Measurements from ENCODE around the gene CPPED1. TPM values are rescaled to one million over a fixed set of nuclear protein-coding genes. Genes with fewer than 3 reads are reported as not detected.

Gene CPPED1
- total and polyA plus RNA-seq, 4 donors, result 10.4 to 29.1 (median 23.0) TPM

- TF ChIP-seq TAF1 (conservative IDR thresholded peaks at IDR 0.05), result no peak
- no peak for TF ChIP-seq HNF4G (IDR thresholded peaks at IDR 0.05)
- no peak for TF ChIP-seq MAX (IDR thresholded peaks at IDR 0.05)
- no peak for TF ChIP-seq YY1 (IDR thresholded peaks at IDR 0.05)
Observed at GRCh38 chr16:12626411-12626810, 177.3 kb downstream of the CPPED1 start (continued).

- H3K36me3 ChIP-seq (ENCODE audit: control insufficient read depth in 4 of 4, insufficient read depth in 3 of 4, low read depth in 1 of 4, low read length in 3 of 4), result no peaks in the 10 kb centered on the region
- WGBS, result 91% methylated on average over 10 of the region's 10 CpGs
- no peak overlapping the region for H3K27ac ChIP-seq (ENCODE audit: low read depth in 1 of 2, low read length in 2 of 2)
- no peaks in the 10 kb centered on the region for H3K27me3 ChIP-seq (ENCODE audit: control insufficient read depth in 4 of 4, insufficient read depth in 4 of 4, low read length in 3 of 4)
- H3K9me3 ChIP-seq (ENCODE audit: control insufficient read depth in 4 of 4, low read length in 3 of 4), result no peaks in the 10 kb centered on the region
- TF ChIP-seq TAF1 (conservative IDR thresholded peaks at IDR 0.05) (no peak), GABPA (IDR thresholded peaks at IDR 0.05 in 1 of 2, conservative IDR thresholded peaks at IDR 0.05 in 1 of 2) (no peak), FOXA1 (IDR thresholded peaks at IDR 0.05) (no peak), RAD21 (IDR thresholded peaks at IDR 0.05) (no peak), HNF4A (conservative IDR thresholded peaks at IDR 0.05) (no peak), YY1 (IDR thresholded peaks at IDR 0.05) (no peak), MAX (IDR thresholded peaks at IDR 0.05) (no peak), JUND (IDR thresholded peaks at IDR 0.05) (no peak), CTCF (IDR thresholded peaks at IDR 0.05; ENCODE audit: low read depth, low read length, missing input control) (no peak), RXRA (IDR thresholded peaks at IDR 0.05) (no peak), HNF4G (IDR thresholded peaks at IDR 0.05) (no peak), ZBTB33 (IDR thresholded peaks at IDR 0.05) (no peak), ATF3 (IDR thresholded peaks at IDR 0.05) (no peak)
- no peak overlapping the region for H3K4me3 ChIP-seq (ENCODE audit: low read depth in 1 of 3, low read length in 3 of 3)
- H3K9ac ChIP-seq (ENCODE audit: low read depth in 1 of 2, low read length in 2 of 2), result no peak overlapping the region
- H3K4me1 ChIP-seq (ENCODE audit: control insufficient read depth in 4 of 4, insufficient read depth in 4 of 4, low read length in 3 of 4), result no peaks in the 10 kb centered on the region
- DNase-seq (ENCODE audit: low spot score), result no peak
Observed at GRCh38 chr16:12625716-12626115, 178.0 kb downstream of the CPPED1 start.

GRCh38 chr16:12625068-12625467 is 178.6 kb downstream of the CPPED1 start:
- Histone ChIP-seq H3K9ac (ENCODE audit: low read depth in 1 of 2, low read length in 2 of 2) (no peak overlapping the region), H3K4me1 (ENCODE audit: control insufficient read depth in 4 of 4, insufficient read depth in 4 of 4, low read length in 3 of 4) (no peaks in the 10 kb centered on the region), H3K27me3 (ENCODE audit: control insufficient read depth in 4 of 4, insufficient read depth in 4 of 4, low read length in 3 of 4) (no peaks in the 10 kb centered on the region), H3K9me3 (ENCODE audit: control insufficient read depth in 4 of 4, low read length in 3 of 4) (no peaks in the 10 kb centered on the region), H3K27ac (ENCODE audit: low read depth in 1 of 2, low read length in 2 of 2) (no peak overlapping the region), H3K4me3 (ENCODE audit: low read depth in 1 of 3, low read length in 3 of 3) (no peak overlapping the region), H3K36me3 (ENCODE audit: control insufficient read depth in 4 of 4, insufficient read depth in 3 of 4, low read depth in 1 of 4, low read length in 3 of 4) (no peaks in the 10 kb centered on the region)
- 87% methylated on average over 7 of the region's 7 CpGs for WGBS
- DNase-seq (ENCODE audit: low spot score), result no peak
- TF ChIP-seq FOXA2 (IDR thresholded peaks at IDR 0.05) (no peak), HNF4A (conservative IDR thresholded peaks at IDR 0.05) (no peak), EGR1 (IDR thresholded peaks at IDR 0.05; ENCODE audit: low read depth in 2 of 2) (no peak), HNF4G (IDR thresholded peaks at IDR 0.05) (no peak), TAF1 (conservative IDR thresholded peaks at IDR 0.05) (no peak), FOXA1 (IDR thresholded peaks at IDR 0.05) (no peak), SP1 (IDR thresholded peaks at IDR 0.05) (no peak), GABPA (IDR thresholded peaks at IDR 0.05 in 1 of 2, conservative IDR thresholded peaks at IDR 0.05 in 1 of 2) (no peak), ZBTB33 (IDR thresholded peaks at IDR 0.05) (no peak), CTCF (IDR thresholded peaks at IDR 0.05; ENCODE audit: low read depth, low read length, missing input control) (no peak), RAD21 (IDR thresholded peaks at IDR 0.05) (no peak), NR2F2 (IDR thresholded peaks at IDR 0.05) (no peak), MAX (IDR thresholded peaks at IDR 0.05) (no peak), YY1 (IDR thresholded peaks at IDR 0.05) (no peak)
